ENCODE results near the gene ZNF593. TPM values are rescaled to one million over a fixed set of nuclear protein-coding genes. Genes with fewer than 3 reads are reported as not detected.

The ZNF593 gene
- total and polyA plus RNA-seq, 2 experiments from 2014 or later: 26.2 to 108 TPM

GRCh38 chr1:26164861-26165842 lies 4.6 kb upstream of the ZNF593 start:
- Mint-ChIP-seq H3K27ac (no peak overlapping the region; the same call in 1 of the 2 replicates), H3K36me3 (ENCODE audit: low read depth) (no peaks in the 10 kb centered on the region), H3K4me1 (peaks cover 31% of the 10 kb centered on the region), H3K4me3 (peak overlapping the region; percentile 81), H3K27me3 (ENCODE audit: insufficient read depth, low read depth, poor library complexity) (peaks cover 62% of the 10 kb centered on the region), H3K9me3 (peaks cover 3% of the 10 kb centered on the region; the same call in 1 of the 3 replicates)
- Histone ChIP-seq H3K9me2 (ENCODE audit: insufficient read depth) (no peaks in the 10 kb centered on the region), H3F3A (replicated peaks; ENCODE audit: low read depth) (peaks cover 9% of the 10 kb centered on the region; the same call in 1 of the 2 replicates), H3K4me2 (peak overlapping the region; percentile 90), H3K36me3 (ENCODE audit: insufficient read depth) (no peaks in the 10 kb centered on the region), H3K27ac (ENCODE audit: low read depth) (no peak overlapping the region), H3K79me2 (replicated peaks; ENCODE audit: insufficient read depth) (no peaks in the 10 kb centered on the region), H3K4me1 (ENCODE audit: insufficient read depth) (peaks cover 35% of the 10 kb centered on the region), H4K20me1 (replicated peaks; ENCODE audit: insufficient read depth) (no peaks in the 10 kb centered on the region), H3K4me3 (peak overlapping the region; percentile 71), H2AFZ (peak overlapping the region; percentile 74; the same call in 1 of the 2 replicates), H3K27me3 (ENCODE audit: insufficient read depth) (peaks cover 73% of the 10 kb centered on the region)
- ATAC-seq (no peak), DNase-seq (ENCODE audit: low spot score) (peak; percentile 85)
- TF ChIP-seq POLR2AphosphoS5 (IDR thresholded peaks at IDR 0.05; ENCODE audit: low read depth) (peak; percentile 13; the same call in 1 of the 2 replicates), ZNF114 (CRISPR knock-in tag; IDR thresholded peaks at IDR 0.05) (no peak)

DNA sequence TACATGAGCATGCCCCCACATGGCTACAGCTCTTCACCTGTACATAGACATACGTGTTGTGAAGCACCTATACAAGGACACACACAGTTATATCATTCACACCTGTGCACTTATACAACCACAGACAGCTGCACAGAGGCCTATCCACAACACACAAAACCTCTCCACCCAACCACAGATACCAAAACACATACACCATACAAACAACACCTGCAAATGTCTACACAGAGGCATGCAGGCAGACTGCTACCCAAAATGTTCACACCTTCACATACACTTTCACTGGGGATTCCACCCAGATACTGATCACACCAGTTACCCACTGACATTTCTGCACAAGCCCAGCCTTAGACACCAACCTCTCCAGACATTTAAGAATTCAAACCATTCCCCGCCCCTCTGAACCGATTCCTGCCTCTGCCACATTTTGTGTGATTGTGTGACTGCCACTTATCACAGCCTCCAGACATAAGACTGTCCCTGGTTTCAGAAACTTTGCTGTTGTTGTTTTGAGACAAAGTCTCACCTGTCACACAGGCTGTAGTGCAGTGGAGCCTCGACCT lies 2.9 kb upstream of the ZNF593 start:
- no peaks in the 10 kb centered on the region for H3K36me3 ChIP-seq (ENCODE audit: insufficient read depth)
- peaks cover 9% of the 10 kb centered on the region; the same call in 1 of the 2 replicates for H3F3A ChIP-seq (replicated peaks; ENCODE audit: low read depth)
- no peaks in the 10 kb centered on the region for H4K20me1 ChIP-seq (replicated peaks; ENCODE audit: insufficient read depth)
- H3K4me3 ChIP-seq: no peak overlapping the region
- H3K27ac ChIP-seq (ENCODE audit: low read depth): no peak overlapping the region
- H3K4me1 Mint-ChIP-seq: peaks cover 28% of the 10 kb centered on the region
- H3K27me3 Mint-ChIP-seq (ENCODE audit: insufficient read depth, low read depth, poor library complexity): peaks cover 58% of the 10 kb centered on the region
- H3K4me1 ChIP-seq (ENCODE audit: insufficient read depth): peaks cover 28% of the 10 kb centered on the region
- no peaks in the 10 kb centered on the region for H3K9me2 ChIP-seq (ENCODE audit: insufficient read depth)
- H3K27ac Mint-ChIP-seq: no peak overlapping the region
- 0 out of 2 replicates have a peak, but pooled peaks cover 4% of the 10 kb centered on the region for H3K79me2 ChIP-seq (replicated peaks; ENCODE audit: insufficient read depth)
- ATAC-seq (no peak), DNase-seq (ENCODE audit: low spot score) (no peak)
- H2AFZ ChIP-seq: no peak overlapping the region
- no peaks in the 10 kb centered on the region; the same call in 2 of the 3 replicates for H3K36me3 Mint-ChIP-seq (ENCODE audit: low read depth)
- no peak overlapping the region for H3K4me2 ChIP-seq
- H3K4me3 Mint-ChIP-seq: no peak overlapping the region; the same call in 2 of the 3 replicates
- peaks cover 57% of the 10 kb centered on the region for H3K27me3 ChIP-seq (ENCODE audit: insufficient read depth)
- peaks cover 3% of the 10 kb centered on the region; the same call in 1 of the 3 replicates for H3K9me3 Mint-ChIP-seq
- no peak for TF ChIP-seq CTCF (conservative IDR thresholded peaks at IDR 0.05; ENCODE audit: low read depth in 2 of 2)
- no peak for TF ChIP-seq NANOG (IDR thresholded peaks at IDR 0.05; ENCODE audit: borderline replicate concordance)
- TF ChIP-seq EZH2 (IDR thresholded peaks at IDR 0.05; ENCODE audit: low read depth, unreplicated experiment): no peak
- TF ChIP-seq, protein P1, sequence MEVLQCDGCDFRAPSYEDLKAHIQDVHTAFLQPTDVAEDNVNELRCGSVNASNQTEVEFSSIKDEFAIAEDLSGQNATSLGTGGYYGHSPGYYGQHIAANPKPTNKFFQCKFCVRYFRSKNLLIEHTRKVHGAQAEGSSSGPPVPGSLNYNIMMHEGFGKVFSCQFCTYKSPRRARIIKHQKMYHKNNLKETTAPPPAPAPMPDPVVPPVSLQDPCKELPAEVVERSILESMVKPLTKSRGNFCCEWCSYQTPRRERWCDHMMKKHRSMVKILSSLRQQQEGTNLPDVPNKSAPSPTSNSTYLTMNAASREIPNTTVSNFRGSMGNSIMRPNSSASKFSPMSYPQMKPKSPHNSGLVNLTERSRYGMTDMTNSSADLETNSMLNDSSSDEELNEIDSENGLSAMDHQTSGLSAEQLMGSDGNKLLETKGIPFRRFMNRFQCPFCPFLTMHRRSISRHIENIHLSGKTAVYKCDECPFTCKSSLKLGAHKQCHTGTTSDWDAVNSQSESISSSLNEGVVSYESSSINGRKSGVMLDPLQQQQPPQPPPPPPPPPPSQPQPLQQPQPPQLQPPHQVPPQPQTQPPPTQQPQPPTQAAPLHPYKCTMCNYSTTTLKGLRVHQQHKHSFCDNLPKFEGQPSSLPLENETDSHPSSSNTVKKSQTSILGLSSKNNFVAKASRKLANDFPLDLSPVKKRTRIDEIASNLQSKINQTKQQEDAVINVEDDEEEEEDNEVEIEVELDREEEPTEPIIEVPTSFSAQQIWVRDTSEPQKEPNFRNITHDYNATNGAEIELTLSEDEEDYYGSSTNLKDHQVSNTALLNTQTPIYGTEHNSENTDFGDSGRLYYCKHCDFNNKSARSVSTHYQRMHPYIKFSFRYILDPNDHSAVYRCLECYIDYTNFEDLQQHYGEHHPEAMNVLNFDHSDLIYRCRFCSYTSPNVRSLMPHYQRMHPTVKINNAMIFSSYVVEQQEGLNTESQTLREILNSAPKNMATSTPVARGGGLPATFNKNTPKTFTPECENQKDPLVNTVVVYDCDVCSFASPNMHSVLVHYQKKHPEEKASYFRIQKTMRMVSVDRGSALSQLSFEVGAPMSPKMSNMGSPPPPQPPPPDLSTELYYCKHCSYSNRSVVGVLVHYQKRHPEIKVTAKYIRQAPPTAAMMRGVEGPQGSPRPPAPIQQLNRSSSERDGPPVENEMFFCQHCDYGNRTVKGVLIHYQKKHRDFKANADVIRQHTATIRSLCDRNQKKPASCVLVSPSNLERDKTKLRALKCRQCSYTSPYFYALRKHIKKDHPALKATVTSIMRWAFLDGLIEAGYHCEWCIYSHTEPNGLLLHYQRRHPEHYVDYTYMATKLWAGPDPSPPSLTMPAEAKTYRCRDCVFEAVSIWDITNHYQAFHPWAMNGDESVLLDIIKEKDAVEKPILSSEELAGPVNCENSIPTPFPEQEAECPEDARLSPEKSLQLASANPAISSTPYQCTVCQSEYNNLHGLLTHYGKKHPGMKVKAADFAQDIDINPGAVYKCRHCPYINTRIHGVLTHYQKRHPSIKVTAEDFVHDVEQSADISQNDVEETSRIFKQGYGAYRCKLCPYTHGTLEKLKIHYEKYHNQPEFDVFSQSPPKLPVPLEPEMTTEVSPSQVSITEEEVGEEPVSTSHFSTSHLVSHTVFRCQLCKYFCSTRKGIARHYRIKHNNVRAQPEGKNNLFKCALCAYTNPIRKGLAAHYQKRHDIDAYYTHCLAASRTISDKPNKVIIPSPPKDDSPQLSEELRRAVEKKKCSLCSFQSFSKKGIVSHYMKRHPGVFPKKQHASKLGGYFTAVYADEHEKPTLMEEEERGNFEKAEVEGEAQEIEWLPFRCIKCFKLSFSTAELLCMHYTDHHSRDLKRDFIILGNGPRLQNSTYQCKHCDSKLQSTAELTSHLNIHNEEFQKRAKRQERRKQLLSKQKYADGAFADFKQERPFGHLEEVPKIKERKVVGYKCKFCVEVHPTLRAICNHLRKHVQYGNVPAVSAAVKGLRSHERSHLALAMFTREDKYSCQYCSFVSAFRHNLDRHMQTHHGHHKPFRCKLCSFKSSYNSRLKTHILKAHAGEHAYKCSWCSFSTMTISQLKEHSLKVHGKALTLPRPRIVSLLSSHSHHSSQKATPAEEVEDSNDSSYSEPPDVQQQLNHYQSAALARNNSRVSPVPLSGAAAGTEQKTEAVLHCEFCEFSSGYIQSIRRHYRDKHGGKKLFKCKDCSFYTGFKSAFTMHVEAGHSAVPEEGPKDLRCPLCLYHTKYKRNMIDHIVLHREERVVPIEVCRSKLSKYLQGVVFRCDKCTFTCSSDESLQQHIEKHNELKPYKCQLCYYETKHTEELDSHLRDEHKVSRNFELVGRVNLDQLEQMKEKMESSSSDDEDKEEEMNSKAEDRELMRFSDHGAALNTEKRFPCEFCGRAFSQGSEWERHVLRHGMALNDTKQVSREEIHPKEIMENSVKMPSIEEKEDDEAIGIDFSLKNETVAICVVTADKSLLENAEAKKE (CRISPR knock-in tag; IDR thresholded peaks at IDR 0.05): no peak
- TF ChIP-seq REST (IDR thresholded peaks at IDR 0.05; ENCODE audit: unreplicated experiment): no peak
